ENCODE data around the gene LNX2. TPM values are rescaled to one million over a fixed set of nuclear protein-coding genes. Genes with fewer than 3 reads are reported as not detected.
A peak's percentile ranks its signal among the peaks of the same experiment; 100 is the strongest.

The LNX2 gene
- total RNA-seq, 1 experiment from 2014 or later = 12.3 TPM

- no TSS peak for BruUV-seq (replicated peaks)
- H3K36me3 Mint-ChIP-seq (ENCODE audit: insufficient read depth, unreplicated experiment) = peaks cover 11% of the 10 kb centered on the region
- H3K4me1 Mint-ChIP-seq (ENCODE audit: insufficient read depth, unreplicated experiment) = peaks cover 35% of the 10 kb centered on the region
- no peak overlapping the region for H3K4me3 Mint-ChIP-seq (ENCODE audit: unreplicated experiment)
- intact Hi-C loops (cut with micrococcal nuclease) = no loop called here
- DNase-seq (ENCODE audit: unreplicated experiment) = no peak
- no peaks in the 10 kb centered on the region for H3K27me3 Mint-ChIP-seq (ENCODE audit: insufficient read depth, unreplicated experiment)
- CTCF ChIA-PET = interaction anchor here (1.0 to 1.3 kb wide), 2 partner anchors 13 to 263 kb away, joined by 4 to 5 read pairs; no protein-coding TSS in a partner anchor
- peak overlapping the region; percentile 72 for H3K27ac Mint-ChIP-seq (ENCODE audit: low read depth, unreplicated experiment)
- no peaks in the 10 kb centered on the region for H3K9me3 Mint-ChIP-seq (ENCODE audit: unreplicated experiment)
- POLR2A ChIA-PET = interaction anchor here (1.2 to 8.1 kb wide), 6 partner anchors 9 to 185 kb away, joined by 3 to 198 read pairs (median 7); partner anchors contain the start of genes LNX2, MTIF3 and POLR1D
- no peak for TF ChIP-seq CTCF (IDR thresholded peaks at IDR 0.05; ENCODE audit: unreplicated experiment)
Measured at GRCh38 chr13:27635266-27635665, 14.9 kb upstream of the LNX2 start.

GRCh38 chr13:27634791-27635190 is 14.5 kb upstream of the LNX2 start:
- CTCF ChIA-PET = interaction anchor here (0.7 to 1.5 kb wide), 3 partner anchors 13 to 263 kb away, joined by 3 to 5 read pairs (median 4); partner anchors contain the start of gene POLR1D
- H3K27ac Mint-ChIP-seq (ENCODE audit: low read depth, unreplicated experiment) = peak overlapping the region; percentile 72
- BruUV-seq (replicated peaks) = no TSS peak
- intact Hi-C loops (cut with micrococcal nuclease) = no loop called here
- H3K9me3 Mint-ChIP-seq (ENCODE audit: unreplicated experiment) = no peaks in the 10 kb centered on the region
- no peak overlapping the region for H3K4me3 Mint-ChIP-seq (ENCODE audit: unreplicated experiment)
- H3K27me3 Mint-ChIP-seq (ENCODE audit: insufficient read depth, unreplicated experiment) = no peaks in the 10 kb centered on the region
- POLR2A ChIA-PET = interaction anchor here (1.0 to 8.1 kb wide), 9 partner anchors 9 to 184 kb away, joined by 3 to 198 read pairs (median 5); partner anchors contain the start of genes LNX2, MTIF3 and POLR1D
- peaks cover 11% of the 10 kb centered on the region for H3K36me3 Mint-ChIP-seq (ENCODE audit: insufficient read depth, unreplicated experiment)
- no peak for DNase-seq (ENCODE audit: unreplicated experiment)
- TF ChIP-seq CTCF (IDR thresholded peaks at IDR 0.05; ENCODE audit: unreplicated experiment) = no peak
- H3K4me1 Mint-ChIP-seq (ENCODE audit: insufficient read depth, unreplicated experiment) = peaks cover 35% of the 10 kb centered on the region

GRCh38 chr13:27634231-27634630 is 13.9 kb upstream of the LNX2 start:
- CTCF ChIA-PET = interaction anchor here (0.7 to 1.5 kb wide), 4 partner anchors 11 to 262 kb away, joined by 3 to 5 read pairs (median 4); partner anchors contain the start of gene POLR1D
- no TSS peak for BruUV-seq (replicated peaks)
- H3K9me3 Mint-ChIP-seq (ENCODE audit: unreplicated experiment) = no peaks in the 10 kb centered on the region
- H3K27me3 Mint-ChIP-seq (ENCODE audit: insufficient read depth, unreplicated experiment) = no peaks in the 10 kb centered on the region
- DNase-seq (ENCODE audit: unreplicated experiment) = peak; percentile 79
- no peak for TF ChIP-seq CTCF (IDR thresholded peaks at IDR 0.05; ENCODE audit: unreplicated experiment)
- peaks cover 13% of the 10 kb centered on the region for H3K36me3 Mint-ChIP-seq (ENCODE audit: insufficient read depth, unreplicated experiment)
- H3K4me3 Mint-ChIP-seq (ENCODE audit: unreplicated experiment) = no peak overlapping the region
- H3K4me1 Mint-ChIP-seq (ENCODE audit: insufficient read depth, unreplicated experiment) = peaks cover 35% of the 10 kb centered on the region
- H3K27ac Mint-ChIP-seq (ENCODE audit: low read depth, unreplicated experiment) = peak overlapping the region; percentile 72
- POLR2A ChIA-PET = interaction anchor here (0.7 to 8.1 kb wide), 12 partner anchors 10 to 192 kb away, joined by 3 to 198 read pairs (median 4); partner anchors contain the start of genes LNX2, MTIF3 and POLR1D
- intact Hi-C loops (cut with micrococcal nuclease) = no loop called here

- no peaks in the 10 kb centered on the region for H3K9me3 Mint-ChIP-seq (ENCODE audit: unreplicated experiment)
- POLR2A ChIA-PET = interaction anchor here (0.7 to 8.1 kb wide), 5 partner anchors 11 to 206 kb away, joined by 3 to 198 read pairs (median 5); partner anchors contain the start of genes LNX2, MTIF3 and POLR1D
- no TSS peak for BruUV-seq (replicated peaks)
- intact Hi-C loops (cut with micrococcal nuclease) = no loop called here
- H3K4me1 Mint-ChIP-seq (ENCODE audit: insufficient read depth, unreplicated experiment) = peaks cover 31% of the 10 kb centered on the region
- CTCF ChIA-PET = interaction anchor here (0.5 to 1.0 kb wide), 2 partner anchors 13 to 318 kb away, joined by 3 to 5 read pairs; no protein-coding TSS in a partner anchor
- H3K36me3 Mint-ChIP-seq (ENCODE audit: insufficient read depth, unreplicated experiment) = peaks cover 18% of the 10 kb centered on the region
- H3K27me3 Mint-ChIP-seq (ENCODE audit: insufficient read depth, unreplicated experiment) = no peaks in the 10 kb centered on the region
- peak overlapping the region; percentile 55 for H3K27ac Mint-ChIP-seq (ENCODE audit: low read depth, unreplicated experiment)
- H3K4me3 Mint-ChIP-seq (ENCODE audit: unreplicated experiment) = no peak overlapping the region
- no peak for DNase-seq (ENCODE audit: unreplicated experiment)
- no peak for TF ChIP-seq CTCF (IDR thresholded peaks at IDR 0.05; ENCODE audit: unreplicated experiment)
Measured at GRCh38 chr13:27632648-27633047, 12.3 kb upstream of the LNX2 start.

Data from MCF 10A (cell line).